SK-N-SH (cell line): Measurements from ENCODE around the gene RNF187. TPM values are rescaled to one million over a fixed set of nuclear protein-coding genes. Genes with fewer than 3 reads are reported as not detected.

ENCODE experiments used
- CTCF ChIA-PET: fragments of 300-600, 350-600 bp; formaldehyde crosslinking; extraction: SDS; loops from one replicate; lab custom pipeline; 2021; lab: Yijun Ruan, JAX
- POLR2A ChIA-PET: fragments of 350-600 bp; sonication (Branson Sonifier 250); formaldehyde crosslinking; extraction: SDS; loops from one replicate; lab custom pipeline; 2020; ENCODE audit warnings: antibody characterized with exemption, inconsistent platforms; lab: Yijun Ruan, JAX
- DNase-seq: peaks from one replicate; pipeline ENCODE4 v3.0.0; 2012
- H2AFZ ChIP-seq: fragments of 200-600 bp; sonication (generic); 2 replicates; pipeline ENCODE4 v1.8.1; 2016; ENCODE audit warnings: antibody characterized with exemption, mild to moderate bottlenecking, low read depth
- H3F3A ChIP-seq: fragments of 200-600 bp; sonication (generic); replicated peaks from 2 replicates; pipeline ENCODE3; 2016; ENCODE audit warnings: antibody characterized with exemption, mild to moderate bottlenecking; ENCODE audit not compliant: insufficient read depth
- H3K27ac ChIP-seq, 2 experiments: fragments of 200-500 bp in 1 of 2; fragments of 200-600 bp in 1 of 2; sonication (Bioruptor generic) in 1 of 2; sonication (generic), shearing (Covaris generic) in 1 of 2; 2 replicates each; pipeline versions ENCODE4 v1.5.1 to v1.6.1; 2014 to 2016; ENCODE audit warnings: low read depth in 2 of 2, inconsistent platforms in 1 of 2, low read length in 1 of 2, mild to moderate bottlenecking in 1 of 2, mixed read lengths in 1 of 2
- H3K27me3 ChIP-seq: fragments of 200-600 bp; sonication (generic), shearing (Covaris generic); 2 replicates; pipeline ENCODE4 v1.6.1; 2016; ENCODE audit warnings: mixed run types; ENCODE audit not compliant: insufficient read depth
- H3K36me3 ChIP-seq, 2 experiments: fragments of 200-500 bp in 1 of 2; fragments of 200-600 bp in 1 of 2; sonication (Bioruptor generic) in 1 of 2; sonication (generic) in 1 of 2; replicated peaks in 1 of 2; 2 replicates each; pipeline versions ENCODE3 to v1.5.1; 2014 to 2016; ENCODE audit warnings: low read length in 1 of 2, mild to moderate bottlenecking in 1 of 2; ENCODE audit not compliant: insufficient read depth in 2 of 2, control insufficient read depth in 1 of 2
- H3K4me1 ChIP-seq, 2 experiments: fragments of 200-500 bp in 1 of 2; fragments of 200-600 bp in 1 of 2; sonication (Bioruptor generic) in 1 of 2; sonication (generic), shearing (Covaris generic) in 1 of 2; 2 replicates each; pipeline versions ENCODE4 v1.5.1 to v1.6.1; 2014 to 2016; ENCODE audit warnings: low read depth in 1 of 2, low read length in 1 of 2, mixed run types in 1 of 2; ENCODE audit not compliant: insufficient read depth in 2 of 2, control insufficient read depth in 1 of 2
- H3K4me2 ChIP-seq: fragments of 200-600 bp; sonication (generic), shearing (Covaris generic); 2 replicates; pipeline ENCODE4 v1.6.1; 2017; ENCODE audit warnings: mixed run types
- H3K4me3 ChIP-seq, 2 experiments: fragments of 200-500 bp in 1 of 2; fragments of 200-600 bp in 1 of 2; sonication (Bioruptor generic) in 1 of 2; sonication (generic), shearing (Covaris generic) in 1 of 2; 2 replicates each; pipeline versions ENCODE4 v1.5.1 to v1.8.1; 2014 to 2016; ENCODE audit warnings: low read depth in 2 of 2, inconsistent platforms in 1 of 2, low read length in 1 of 2, mild to moderate bottlenecking in 1 of 2, mixed read lengths in 1 of 2, moderate library complexity in 1 of 2
- H3K79me2 ChIP-seq: fragments of 200-600 bp; sonication (generic); 2 replicates; pipeline ENCODE4 v1.8.1; 2017; ENCODE audit warnings: mild to moderate bottlenecking; ENCODE audit not compliant: insufficient read depth
- H3K9ac ChIP-seq: fragments of 200-600 bp; sonication (generic); 2 replicates; pipeline ENCODE4 v1.6.1; 2017; ENCODE audit warnings: mixed run types
- H3K9me2 ChIP-seq: fragments of 200-600 bp; sonication (generic); 2 replicates; pipeline ENCODE4 v1.6.1; 2017; ENCODE audit warnings: mixed run types
- H3K9me3 ChIP-seq: fragments of 200-600 bp; sonication (generic); 2 replicates; pipeline ENCODE4 v1.6.1; 2017; ENCODE audit warnings: mixed run types, mild to moderate bottlenecking, moderate library complexity
- H4K20me1 ChIP-seq: fragments of 200-600 bp; sonication (generic); 2 replicates; pipeline ENCODE4 v1.6.1; 2017; ENCODE audit warnings: mild to moderate bottlenecking, mixed run types; ENCODE audit not compliant: insufficient read depth
- CTCF ChIP-seq: fragments of 200-600 bp; sonication (generic); IDR thresholded peaks from 2 replicates; pipeline ENCODE4 v1.6.1; 2017; ENCODE audit warnings: antibody characterized with exemption, mild to moderate bottlenecking, moderate library complexity
- ELF1 ChIP-seq: IDR thresholded peaks from 2 replicates; pipeline ENCODE4 v1.4.0; 2012
- FOXJ3 ChIP-seq: sonication (generic); formaldehyde crosslinking; IDR thresholded peaks from 2 replicates; pipeline ENCODE4 v1.5.1; 2020; ENCODE audit warnings: mild to moderate bottlenecking, missing genetic modification reagents
- GATA2 ChIP-seq: sonication (generic); formaldehyde crosslinking; IDR thresholded peaks from 2 replicates; pipeline ENCODE4 v1.5.0; 2020; ENCODE audit warnings: mild to moderate bottlenecking, missing genetic modification reagents
- MEF2A ChIP-seq: IDR thresholded peaks from 2 replicates; pipeline ENCODE4 v1.4.0; 2012; ENCODE audit warnings: low read depth, borderline replicate concordance
- POLR2AphosphoS5 ChIP-seq: IDR thresholded peaks from 2 replicates; pipeline ENCODE4 v1.6.1; 2012; ENCODE audit warnings: low read depth, low read length
- SIN3A ChIP-seq: IDR thresholded peaks from 2 replicates; pipeline ENCODE4 v1.6.1; 2012; ENCODE audit warnings: low read depth, mild to moderate bottlenecking, low read length, moderate library complexity, borderline replicate concordance
- TAF1 ChIP-seq: IDR thresholded peaks from 2 replicates; pipeline ENCODE4 v1.6.1; 2012; ENCODE audit warnings: low read depth, mild to moderate bottlenecking, low read length, moderate library complexity, borderline replicate concordance
- TCF12 ChIP-seq: IDR thresholded peaks from 2 replicates; pipeline ENCODE4 v1.4.0; 2012
- TEAD4 ChIP-seq: IDR thresholded peaks from 2 replicates; pipeline ENCODE4 v1.4.0; 2012; ENCODE audit warnings: mild to moderate bottlenecking, borderline replicate concordance; ENCODE audit not compliant: insufficient read depth
- USF2 ChIP-seq: fragments of 150-350 bp; IDR thresholded peaks from 2 replicates; pipeline ENCODE4 v1.6.1; 2017; ENCODE audit warnings: antibody characterized with exemption, low read length, low read depth, borderline replicate concordance
- WGBS: methylation state at CpG from one replicate; pipeline ENCODE4 v1.1.6; 2017; ENCODE audit warnings: low lambda C conversion rate; 5-methylcytosine and 5-hydroxymethylcytosine counted together
- polyA plus RNA-seq, 3 experiments: library from polyadenylated mRNA; depleted of rRNA; stranded (reverse); fragments of >200 nt; gene quantifications; 2 replicates each; pipeline ENCODE4 v1.2.3, GENCODE V29; 2012
- TF ChIP-seq, protein P1 (sequence below): fragments of 150-350 bp; IDR thresholded peaks from 2 replicates; pipeline ENCODE4 v1.6.1; 2016; ENCODE audit warnings: mild to moderate bottlenecking, low read depth, low read length
- TF ChIP-seq, protein P2 (sequence below): IDR thresholded peaks from 2 replicates; pipeline ENCODE4 v1.4.0; 2012; ENCODE audit warnings: low read depth
- TF ChIP-seq, protein P3 (sequence below): IDR thresholded peaks from 2 replicates; pipeline ENCODE4 v1.6.1; 2012; ENCODE audit warnings: mild to moderate bottlenecking, low read depth, low read length, moderate library complexity

The RNF187 gene
- polyA plus RNA-seq, 1 of the 3 experiments (the other 2 are of a cell fraction) = 71.1 TPM

GRCh38 chr1:228465141-228465540 lies 22.0 kb upstream of the RNF187 start:
- 35% methylated on average over 13 of the region's 13 CpGs for WGBS
- Histone ChIP-seq H3K9me2 (no peaks in the 10 kb centered on the region), H3K9ac (peak overlapping the region; percentile 66; the same call in 1 of the 2 replicates), H3K27me3 (no peaks in the 10 kb centered on the region), H3K4me2 (peak overlapping the region; percentile 86), H4K20me1 (no peaks in the 10 kb centered on the region), H2AFZ (peak overlapping the region; percentile 92), H3K79me2 (no peaks in the 10 kb centered on the region), H3F3A (peaks cover 21% of the 10 kb centered on the region), H3K4me3 (peak overlapping the region; percentile 65 to 68), H3K4me1 (peaks cover 0 to 19% of the 10 kb centered on the region in 2 experiments; a peak in 2 of 4 replicates), H3K27ac (peak overlapping the region in 1 of 2 experiments; percentile 95; a peak in 2 of 4 replicates), H3K36me3 (no peaks in the 10 kb centered on the region), H3K9me3 (no peaks in the 10 kb centered on the region)
- TF ChIP-seq FOXJ3 (no peak), CTCF (no peak), POLR2AphosphoS5 (no peak), USF2 (no peak), TCF12 (no peak)
- TF ChIP-seq, protein P1, sequence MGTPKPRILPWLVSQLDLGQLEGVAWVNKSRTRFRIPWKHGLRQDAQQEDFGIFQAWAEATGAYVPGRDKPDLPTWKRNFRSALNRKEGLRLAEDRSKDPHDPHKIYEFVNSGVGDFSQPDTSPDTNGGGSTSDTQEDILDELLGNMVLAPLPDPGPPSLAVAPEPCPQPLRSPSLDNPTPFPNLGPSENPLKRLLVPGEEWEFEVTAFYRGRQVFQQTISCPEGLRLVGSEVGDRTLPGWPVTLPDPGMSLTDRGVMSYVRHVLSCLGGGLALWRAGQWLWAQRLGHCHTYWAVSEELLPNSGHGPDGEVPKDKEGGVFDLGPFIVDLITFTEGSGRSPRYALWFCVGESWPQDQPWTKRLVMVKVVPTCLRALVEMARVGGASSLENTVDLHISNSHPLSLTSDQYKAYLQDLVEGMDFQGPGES = no peak
- CTCF ChIA-PET = interaction anchor here (0.7 to 1.9 kb wide), 6 partner anchors 9 to 251 kb away, joined by 3 to 10 read pairs (median 4); partner anchors contain the start of gene RNF187
- no peak for DNase-seq
- POLR2A ChIA-PET = interaction anchor here (1.3 to 2.4 kb wide), 2 partner anchors 21 to 59 kb away, joined by 4 to 6 read pairs; partner anchors contain the start of gene TRIM11

- no peaks in the 10 kb centered on the region for H4K20me1 ChIP-seq
- no peaks in the 10 kb centered on the region for H3K9me3 ChIP-seq
- CTCF ChIA-PET = interaction anchor here (0.7 to 1.9 kb wide), 4 partner anchors 9 to 50 kb away, joined by 3 to 9 read pairs (median 4); no protein-coding TSS in a partner anchor
- H3K36me3 ChIP-seq = no peaks in the 10 kb centered on the region
- H3K27me3 ChIP-seq = no peaks in the 10 kb centered on the region
- no peaks in the 10 kb centered on the region for H3K79me2 ChIP-seq
- H3K9ac ChIP-seq = no peak overlapping the region
- POLR2A ChIA-PET = interaction anchor here (0.6 to 2.4 kb wide), 2 partner anchors 8 to 21 kb away, joined by 3 to 4 read pairs; a partner anchor contains a TSS
- peak overlapping the region; percentile 86; the same call in 1 of the 2 replicates for H3K4me2 ChIP-seq
- WGBS = 69% methylated on average over 7 of the region's 8 CpGs
- no peak for DNase-seq
- peak overlapping the region in 1 of 2 experiments; percentile 95; a peak in 1 of 4 replicates for H3K27ac ChIP-seq
- H3K4me3 ChIP-seq = no peak overlapping the region; a peak in 1 of 4 replicates
- H3F3A ChIP-seq = peaks cover 21% of the 10 kb centered on the region
- peaks cover 0 to 19% of the 10 kb centered on the region in 2 experiments; a peak in 2 of 4 replicates for H3K4me1 ChIP-seq
- H2AFZ ChIP-seq = no peak overlapping the region
- no peaks in the 10 kb centered on the region for H3K9me2 ChIP-seq
- TF ChIP-seq TEAD4 = no peak
- no peak for TF ChIP-seq TAF1
- TF ChIP-seq, protein P1 = no peak
- no peak for TF ChIP-seq TCF12
- TF ChIP-seq, protein P2, sequence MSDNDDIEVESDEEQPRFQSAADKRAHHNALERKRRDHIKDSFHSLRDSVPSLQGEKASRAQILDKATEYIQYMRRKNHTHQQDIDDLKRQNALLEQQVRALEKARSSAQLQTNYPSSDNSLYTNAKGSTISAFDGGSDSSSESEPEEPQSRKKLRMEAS = no peak
- no peak for TF ChIP-seq GATA2
- TF ChIP-seq ELF1 = no peak
- TF ChIP-seq, protein P3, sequence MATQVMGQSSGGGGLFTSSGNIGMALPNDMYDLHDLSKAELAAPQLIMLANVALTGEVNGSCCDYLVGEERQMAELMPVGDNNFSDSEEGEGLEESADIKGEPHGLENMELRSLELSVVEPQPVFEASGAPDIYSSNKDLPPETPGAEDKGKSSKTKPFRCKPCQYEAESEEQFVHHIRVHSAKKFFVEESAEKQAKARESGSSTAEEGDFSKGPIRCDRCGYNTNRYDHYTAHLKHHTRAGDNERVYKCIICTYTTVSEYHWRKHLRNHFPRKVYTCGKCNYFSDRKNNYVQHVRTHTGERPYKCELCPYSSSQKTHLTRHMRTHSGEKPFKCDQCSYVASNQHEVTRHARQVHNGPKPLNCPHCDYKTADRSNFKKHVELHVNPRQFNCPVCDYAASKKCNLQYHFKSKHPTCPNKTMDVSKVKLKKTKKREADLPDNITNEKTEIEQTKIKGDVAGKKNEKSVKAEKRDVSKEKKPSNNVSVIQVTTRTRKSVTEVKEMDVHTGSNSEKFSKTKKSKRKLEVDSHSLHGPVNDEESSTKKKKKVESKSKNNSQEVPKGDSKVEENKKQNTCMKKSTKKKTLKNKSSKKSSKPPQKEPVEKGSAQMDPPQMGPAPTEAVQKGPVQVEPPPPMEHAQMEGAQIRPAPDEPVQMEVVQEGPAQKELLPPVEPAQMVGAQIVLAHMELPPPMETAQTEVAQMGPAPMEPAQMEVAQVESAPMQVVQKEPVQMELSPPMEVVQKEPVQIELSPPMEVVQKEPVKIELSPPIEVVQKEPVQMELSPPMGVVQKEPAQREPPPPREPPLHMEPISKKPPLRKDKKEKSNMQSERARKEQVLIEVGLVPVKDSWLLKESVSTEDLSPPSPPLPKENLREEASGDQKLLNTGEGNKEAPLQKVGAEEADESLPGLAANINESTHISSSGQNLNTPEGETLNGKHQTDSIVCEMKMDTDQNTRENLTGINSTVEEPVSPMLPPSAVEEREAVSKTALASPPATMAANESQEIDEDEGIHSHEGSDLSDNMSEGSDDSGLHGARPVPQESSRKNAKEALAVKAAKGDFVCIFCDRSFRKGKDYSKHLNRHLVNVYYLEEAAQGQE = no peak
- TF ChIP-seq MEF2A = no peak
- no peak for TF ChIP-seq SIN3A
Measured at GRCh38 chr1:228465571-228466146, 21.5 kb upstream of the RNF187 start.
